ENCODE data around the gene DGKG.

DNA sequence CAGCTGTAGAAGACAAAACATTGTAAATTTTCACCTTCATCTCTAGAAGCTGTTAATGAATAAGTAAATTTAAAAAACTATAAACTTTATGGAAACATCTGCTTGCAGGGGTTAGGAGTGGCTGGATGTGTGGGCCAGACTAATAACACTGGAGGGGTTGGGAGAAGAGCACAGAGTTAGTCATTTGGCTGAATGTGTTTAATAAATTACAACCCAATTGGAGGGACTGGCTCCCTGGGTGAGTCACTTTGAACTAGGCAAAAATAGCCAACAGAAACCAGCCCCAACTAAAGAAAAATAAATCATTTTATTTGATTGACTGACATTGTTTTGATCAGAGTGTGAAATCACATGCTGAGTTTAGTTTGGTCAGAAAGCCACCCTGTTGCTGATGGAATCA lies 21.8 kb downstream of the DGKG start:
- TF ChIP-seq POLR2AphosphoS5 (IDR thresholded peaks at IDR 0.05; ENCODE audit: low read depth, low read length) (no peak), POLR2A (IDR thresholded peaks at IDR 0.05; ENCODE audit: low read depth, low read length) (no peak)
